ENCODE data around the gene GRM2. TPM values are rescaled to one million over a fixed set of nuclear protein-coding genes. Genes with fewer than 3 reads are reported as not detected.

Gene GRM2
- total RNA-seq, 2 donors from 2014 or later, result 0.90 to 1.0 TPM

DNA sequence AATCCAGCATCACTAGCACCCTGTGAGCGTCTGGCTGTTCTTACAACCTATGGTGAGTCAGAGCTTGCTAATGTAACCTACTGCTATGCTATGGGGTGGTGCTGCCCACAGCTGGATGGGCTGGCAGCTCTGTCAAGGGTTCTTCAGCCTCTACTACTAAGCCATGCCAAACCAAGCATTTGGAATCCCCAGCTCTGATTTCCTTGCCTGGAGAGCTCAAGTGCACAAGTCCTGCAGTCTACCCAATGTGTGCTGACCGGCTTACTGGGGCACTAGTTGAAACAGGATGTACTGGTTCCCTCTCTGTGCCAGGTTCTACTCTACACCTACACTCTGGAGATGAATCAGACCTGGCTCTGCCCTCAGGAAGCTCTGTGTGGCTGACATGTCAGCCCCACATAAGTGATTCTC lies 31.7 kb upstream of the GRM2 start:
- DNase-seq (ENCODE audit: low spot score), result peak; percentile 41
- Mint-ChIP-seq H3K27me3 (no peaks in the 10 kb centered on the region), H3K36me3 (peaks cover 5% of the 10 kb centered on the region), H3K4me3 (peak overlapping the region; percentile 70), H3K4me1 (ENCODE audit: low read depth in 2 of 2) (peaks cover 64 to 65% of the 10 kb centered on the region in 2 donors), H3K27ac (peak overlapping the region; percentile 41 to 90), H3K9me3 (no peaks in the 10 kb centered on the region)
- no peak for ATAC-seq

- DNase-seq (ENCODE audit: low spot score) (peak; percentile 32), ATAC-seq (no peak)
- peak overlapping the region; percentile 41 to 90 for H3K27ac Mint-ChIP-seq
- peaks cover 5% of the 10 kb centered on the region for H3K36me3 Mint-ChIP-seq
- peaks cover 66% of the 10 kb centered on the region in 2 donors for H3K4me1 Mint-ChIP-seq (ENCODE audit: low read depth in 2 of 2)
- no peaks in the 10 kb centered on the region for H3K27me3 Mint-ChIP-seq
- H3K4me3 Mint-ChIP-seq, result peak overlapping the region; percentile 70
- no peaks in the 10 kb centered on the region for H3K9me3 Mint-ChIP-seq
Observed at GRCh38 chr3:51676102-51676640, 30.7 kb upstream of the GRM2 start.

DNA sequence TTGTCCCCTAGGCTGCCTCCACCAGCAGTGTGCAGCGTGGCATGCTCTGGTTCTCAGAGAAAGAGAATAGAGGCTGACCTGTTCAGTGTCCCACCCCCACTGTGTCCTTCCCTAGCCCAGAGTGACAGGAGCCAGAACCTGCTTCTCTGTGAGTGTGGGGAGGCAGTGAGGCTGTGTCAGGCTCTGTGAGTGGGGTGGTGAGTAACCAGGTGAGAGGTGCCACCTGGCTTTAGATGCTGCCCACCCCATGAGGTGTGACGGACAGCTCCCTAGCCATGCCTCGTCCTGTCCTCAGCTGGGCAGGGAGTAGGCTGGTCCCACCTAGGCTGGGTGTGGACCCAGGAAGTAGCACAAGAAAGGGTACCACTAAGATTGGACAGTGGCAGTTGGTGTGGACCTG lies 29.5 kb upstream of the GRM2 start:
- H3K27ac Mint-ChIP-seq, result peak overlapping the region; percentile 56 to 89
- H3K27me3 Mint-ChIP-seq, result no peaks in the 10 kb centered on the region
- peaks cover 68 to 70% of the 10 kb centered on the region in 2 donors for H3K4me1 Mint-ChIP-seq (ENCODE audit: low read depth in 2 of 2)
- H3K9me3 Mint-ChIP-seq, result no peaks in the 10 kb centered on the region
- H3K4me3 Mint-ChIP-seq, result no peak overlapping the region
- H3K36me3 Mint-ChIP-seq, result peaks cover 5% of the 10 kb centered on the region
- no peak for DNase-seq (ENCODE audit: low spot score)
- no peak for ATAC-seq

DNA sequence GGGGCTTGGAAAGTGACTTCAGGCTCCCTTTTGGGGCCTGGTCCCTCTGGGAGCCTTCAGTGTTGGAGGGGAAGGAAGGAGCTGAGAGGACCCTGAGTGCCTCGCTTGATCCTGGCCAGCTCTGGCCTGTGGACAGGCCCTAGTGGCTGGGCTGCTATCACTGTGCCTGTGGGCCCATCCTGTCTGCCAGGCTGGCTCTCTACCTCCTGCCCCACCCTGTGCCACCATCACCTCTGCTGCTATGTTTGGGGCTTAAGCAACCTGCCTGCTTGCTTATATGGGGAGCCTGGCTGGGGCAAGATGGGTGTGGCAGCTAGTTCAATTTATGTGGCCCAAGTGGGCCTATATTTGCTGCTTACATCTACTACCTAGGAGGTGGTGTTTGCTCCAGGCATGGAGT lies 28.7 kb upstream of the GRM2 start:
- no peaks in the 10 kb centered on the region for H3K27me3 Mint-ChIP-seq
- H3K36me3 Mint-ChIP-seq, result peaks cover 5% of the 10 kb centered on the region
- H3K9me3 Mint-ChIP-seq, result no peaks in the 10 kb centered on the region
- H3K4me3 Mint-ChIP-seq, result no peak overlapping the region
- H3K4me1 Mint-ChIP-seq (ENCODE audit: low read depth in 2 of 2), result peaks cover 69 to 71% of the 10 kb centered on the region in 2 donors
- no peak for ATAC-seq
- H3K27ac Mint-ChIP-seq, result peak overlapping the region; percentile 56 to 89
- no peak for DNase-seq (ENCODE audit: low spot score)

DNA sequence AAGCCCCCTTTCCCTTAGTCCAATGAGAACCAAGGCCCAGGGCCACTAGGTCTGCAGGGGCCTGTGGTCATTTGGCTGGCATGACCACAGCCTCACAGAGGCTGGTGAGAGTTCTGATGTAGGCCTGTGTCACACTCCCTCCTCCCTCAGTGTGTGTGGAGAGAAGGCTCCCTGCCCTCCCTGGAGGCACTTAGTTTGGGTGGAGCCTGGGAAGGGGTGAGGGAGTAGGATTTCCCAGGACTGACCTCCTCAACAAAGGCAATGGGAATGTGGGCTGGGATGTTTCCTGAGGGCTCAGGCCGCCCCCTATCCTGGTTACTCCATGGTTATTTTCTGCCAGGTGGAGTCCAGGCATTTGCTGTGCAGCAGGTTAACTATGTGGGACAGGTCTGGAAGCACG lies 28.2 kb upstream of the GRM2 start:
- peaks cover 5% of the 10 kb centered on the region for H3K36me3 Mint-ChIP-seq
- no peaks in the 10 kb centered on the region for H3K9me3 Mint-ChIP-seq
- peak overlapping the region; percentile 41 to 89 for H3K27ac Mint-ChIP-seq
- ATAC-seq (no peak), DNase-seq (ENCODE audit: low spot score) (no peak)
- H3K4me3 Mint-ChIP-seq, result no peak overlapping the region
- no peaks in the 10 kb centered on the region for H3K27me3 Mint-ChIP-seq
- H3K4me1 Mint-ChIP-seq (ENCODE audit: low read depth in 2 of 2), result peaks cover 66 to 68% of the 10 kb centered on the region in 2 donors

- Mint-ChIP-seq H3K36me3 (peaks cover 5% of the 10 kb centered on the region), H3K4me1 (ENCODE audit: low read depth in 2 of 2) (peaks cover 69 to 71% of the 10 kb centered on the region in 2 donors), H3K4me3 (no peak overlapping the region), H3K9me3 (no peaks in the 10 kb centered on the region), H3K27ac (peak overlapping the region; percentile 75 to 96), H3K27me3 (no peaks in the 10 kb centered on the region)
- DNase-seq (ENCODE audit: low spot score), result no peak
- no peak for ATAC-seq
Observed at GRCh38 chr3:51679318-51679717, 27.6 kb upstream of the GRM2 start.

GRCh38 chr3:51679777-51680176 lies 27.1 kb upstream of the GRM2 start:
- no peaks in the 10 kb centered on the region for H3K9me3 Mint-ChIP-seq
- H3K4me1 Mint-ChIP-seq (ENCODE audit: low read depth in 2 of 2), result peaks cover 67 to 74% of the 10 kb centered on the region in 2 donors
- ATAC-seq (no peak), DNase-seq (ENCODE audit: low spot score) (no peak)
- no peak overlapping the region for H3K4me3 Mint-ChIP-seq
- H3K27me3 Mint-ChIP-seq, result no peaks in the 10 kb centered on the region
- peaks cover 5% of the 10 kb centered on the region for H3K36me3 Mint-ChIP-seq
- H3K27ac Mint-ChIP-seq, result peak overlapping the region; percentile 75 to 96

DNA sequence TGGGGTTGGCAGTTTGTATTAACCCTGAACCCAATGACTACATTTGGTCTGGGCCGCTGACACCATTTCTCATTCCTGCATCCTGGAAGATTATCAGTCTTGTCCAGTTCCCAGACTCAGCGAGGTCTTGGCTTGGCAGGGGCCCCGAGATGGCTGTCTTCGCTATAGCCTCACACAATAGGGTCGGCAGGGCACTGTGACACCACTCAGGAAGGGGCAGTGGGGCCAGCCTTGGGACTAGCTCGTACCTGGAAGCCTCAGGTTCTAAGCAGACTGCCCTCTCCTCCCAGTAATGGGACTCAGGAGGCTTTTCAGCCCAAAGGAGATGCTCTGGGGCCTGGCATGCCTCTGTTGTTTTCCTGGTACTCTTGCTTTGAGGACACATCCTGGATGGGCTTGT lies 26.7 kb upstream of the GRM2 start:
- H3K9me3 Mint-ChIP-seq, result no peaks in the 10 kb centered on the region

DNA sequence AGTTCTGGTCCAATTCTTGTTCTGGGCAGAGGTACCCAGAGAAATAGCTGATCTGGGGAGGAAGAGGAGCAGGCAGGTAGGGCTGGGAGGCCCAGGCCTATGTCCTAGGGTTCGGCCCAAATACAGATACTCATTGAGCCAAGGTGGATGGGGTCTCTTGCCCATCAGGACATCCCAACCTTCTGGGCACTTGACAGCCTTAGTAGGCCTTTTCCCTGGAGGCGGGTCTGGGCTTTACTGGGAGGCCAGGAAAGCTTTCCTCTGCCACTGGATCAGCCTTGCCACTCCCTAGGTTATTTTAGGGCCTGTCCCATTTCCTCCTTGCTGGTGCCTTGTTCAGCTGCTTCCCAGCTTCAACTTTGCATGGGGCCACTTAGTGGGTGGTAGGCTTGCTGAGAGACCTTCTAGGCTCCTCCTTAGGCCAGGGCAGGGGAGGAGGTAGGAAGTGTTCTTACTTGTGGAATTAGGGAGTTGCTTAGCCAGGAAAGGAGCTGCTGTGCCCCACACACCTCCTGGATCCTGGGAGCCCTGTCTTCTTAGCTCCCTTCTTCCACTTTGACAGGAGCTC lies 26.1 kb upstream of the GRM2 start:
- DNase-seq (ENCODE audit: low spot score) (no peak), ATAC-seq (no peak)
- Mint-ChIP-seq H3K36me3 (peaks cover under 1% of the 10 kb centered on the region), H3K9me3 (no peaks in the 10 kb centered on the region), H3K4me3 (peak overlapping the region; percentile 85), H3K27me3 (no peaks in the 10 kb centered on the region), H3K27ac (peak overlapping the region; percentile 96 to 98), H3K4me1 (ENCODE audit: low read depth in 2 of 2) (peaks cover 67 to 74% of the 10 kb centered on the region in 2 donors)

More for the DNA sequence above, 26.7 kb upstream of the GRM2 start:
- Mint-ChIP-seq H3K4me3 (no peak overlapping the region), H3K27ac (peak overlapping the region; percentile 96 to 98), H3K4me1 (ENCODE audit: low read depth in 2 of 2) (peaks cover 67 to 74% of the 10 kb centered on the region in 2 donors), H3K27me3 (no peaks in the 10 kb centered on the region), H3K36me3 (peaks cover 5% of the 10 kb centered on the region)
- no peak for DNase-seq (ENCODE audit: low spot score)
- ATAC-seq, result no peak

DNA sequence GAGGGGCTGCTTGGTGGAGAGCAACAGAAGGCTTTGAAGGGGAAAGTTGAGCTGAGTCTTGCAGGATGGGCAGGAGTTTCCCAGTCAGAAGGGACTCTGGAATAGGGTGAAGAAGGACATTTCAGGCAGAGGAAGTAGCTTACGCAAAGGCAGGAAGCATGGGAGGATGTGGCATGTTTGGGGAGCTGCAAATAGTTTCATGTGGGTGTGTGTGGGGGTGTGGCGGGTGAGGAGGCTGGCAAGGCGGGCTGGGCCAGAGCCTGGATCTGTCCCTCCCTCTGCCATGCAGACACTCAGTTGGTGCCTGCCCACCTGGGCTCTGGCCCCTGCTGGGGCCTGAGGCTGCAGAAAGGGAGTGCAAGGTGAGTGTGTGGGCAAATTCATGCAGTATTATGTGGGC lies 25.4 kb upstream of the GRM2 start:
- H3K4me3 Mint-ChIP-seq, result peak overlapping the region; percentile 85
- no peaks in the 10 kb centered on the region for H3K9me3 Mint-ChIP-seq
- H3K27ac Mint-ChIP-seq, result peak overlapping the region; percentile 96 to 98
- peaks cover 67 to 76% of the 10 kb centered on the region in 2 donors for H3K4me1 Mint-ChIP-seq (ENCODE audit: low read depth in 2 of 2)
- peak; percentile 70 for DNase-seq (ENCODE audit: low spot score)
- no peaks in the 10 kb centered on the region for H3K27me3 Mint-ChIP-seq
- ATAC-seq, result peak; percentile 59 to 62
- no peaks in the 10 kb centered on the region for H3K36me3 Mint-ChIP-seq

GRCh38 chr3:51682079-51682478 lies 24.8 kb upstream of the GRM2 start:
- Mint-ChIP-seq H3K4me1 (ENCODE audit: low read depth in 2 of 2) (peaks cover 68 to 82% of the 10 kb centered on the region in 2 donors), H3K4me3 (peak overlapping the region; percentile 85), H3K36me3 (no peaks in the 10 kb centered on the region)

GRCh38 chr3:51682526-51682925 lies 24.3 kb upstream of the GRM2 start:
- Mint-ChIP-seq H3K36me3 (no peaks in the 10 kb centered on the region), H3K27ac (peak overlapping the region; percentile 96 to 98), H3K4me1 (ENCODE audit: low read depth in 2 of 2) (peaks cover 72 to 86% of the 10 kb centered on the region in 2 donors), H3K27me3 (no peaks in the 10 kb centered on the region), H3K4me3 (peak overlapping the region; percentile 85), H3K9me3 (no peaks in the 10 kb centered on the region)
- ATAC-seq (no peak), DNase-seq (ENCODE audit: low spot score) (no peak)

More at GRCh38 chr3:51682079-51682478, 24.8 kb upstream of the GRM2 start:
- no peaks in the 10 kb centered on the region for H3K9me3 Mint-ChIP-seq
- H3K27me3 Mint-ChIP-seq, result no peaks in the 10 kb centered on the region
- H3K27ac Mint-ChIP-seq, result peak overlapping the region; percentile 96 to 98
- DNase-seq (ENCODE audit: low spot score), result peak; percentile 88
- peak; percentile 81 to 83 for ATAC-seq

- Mint-ChIP-seq H3K36me3 (no peaks in the 10 kb centered on the region), H3K27ac (peak overlapping the region; percentile 96 to 98), H3K4me3 (no peak overlapping the region), H3K4me1 (ENCODE audit: low read depth in 2 of 2) (peaks cover 79 to 86% of the 10 kb centered on the region in 2 donors), H3K9me3 (no peaks in the 10 kb centered on the region), H3K27me3 (no peaks in the 10 kb centered on the region)
- DNase-seq (ENCODE audit: low spot score), result no peak
- ATAC-seq, result no peak
Observed at GRCh38 chr3:51683566-51683965, 23.3 kb upstream of the GRM2 start.

GRCh38 chr3:51684971-51685751 lies 21.7 kb upstream of the GRM2 start:
- H3K4me3 Mint-ChIP-seq, result peak overlapping the region; percentile 76
- H3K36me3 Mint-ChIP-seq, result no peaks in the 10 kb centered on the region
- H3K4me1 Mint-ChIP-seq (ENCODE audit: low read depth in 2 of 2), result peaks cover 72 to 80% of the 10 kb centered on the region in 2 donors
- ATAC-seq (no peak), DNase-seq (ENCODE audit: low spot score) (no peak)
- H3K9me3 Mint-ChIP-seq, result no peaks in the 10 kb centered on the region
- H3K27me3 Mint-ChIP-seq, result no peaks in the 10 kb centered on the region
- H3K27ac Mint-ChIP-seq, result peak overlapping the region; percentile 96 to 98
